Fibroblast of lung (primary cell): ENCODE results near the gene DCDC2. TPM values are rescaled to one million over a fixed set of nuclear protein-coding genes. Genes with fewer than 3 reads are reported as not detected.
"Not testable (repeated sequence)": the region's sequence is repeated elsewhere in the genome, so short reads cannot be mapped to it uniquely, and the experiment has no call there.

Source experiments
- DNase-seq, 2 donors: peaks; one replicate each; pipeline versions ENCODE4 v3.0.0 to v3.0.0-alpha.2; 2010; ENCODE audit warnings: low read depth in 2 of 2
- H2AFZ ChIP-seq: 2 replicates; pipeline ENCODE4 v1.5.1; 2012; ENCODE audit warnings: low read length, control low read depth, inconsistent platforms
- H3K27ac ChIP-seq: 2 replicates; pipeline ENCODE4 v1.5.1; 2011; ENCODE audit warnings: low read length, control low read depth; ENCODE audit not compliant: insufficient read depth
- H3K27me3 ChIP-seq: 2 replicates; pipeline ENCODE4 v1.5.1; 2011; ENCODE audit warnings: mild to moderate bottlenecking, low read length; ENCODE audit not compliant: control insufficient read depth, insufficient read depth
- H3K36me3 ChIP-seq: 2 replicates; pipeline ENCODE4 v1.5.1; 2011; ENCODE audit warnings: low read length; ENCODE audit not compliant: control insufficient read depth, insufficient read depth
- H3K4me1 ChIP-seq: 2 replicates; pipeline ENCODE4 v1.5.1; 2011; ENCODE audit warnings: low read length; ENCODE audit not compliant: control insufficient read depth, insufficient read depth; ENCODE audit errors: extremely low read depth
- H3K4me2 ChIP-seq: 2 replicates; pipeline ENCODE4 v1.5.1; 2011; ENCODE audit warnings: low read length, control low read depth; ENCODE audit not compliant: insufficient read depth; ENCODE audit errors: extremely low read depth
- H3K4me3 ChIP-seq, 4 experiments: fragments of 200-600 bp in 1 of 4; sonication (generic) in 1 of 4; replicated peaks in 1 of 4; 2 replicates each; pipeline ENCODE4 v1.5.1; 2011 to 2016; ENCODE audit warnings: low read length in 4 of 4, low read depth in 3 of 4, mild to moderate bottlenecking in 3 of 4, control low read depth in 2 of 4, inconsistent platforms in 1 of 4, mixed read lengths in 1 of 4; ENCODE audit not compliant: insufficient read depth in 1 of 4; ENCODE audit errors: control extremely low read depth in 1 of 4
- H3K79me2 ChIP-seq: 2 replicates; pipeline ENCODE4 v1.5.1; 2012; ENCODE audit warnings: mild to moderate bottlenecking, low read length, inconsistent platforms; ENCODE audit not compliant: control insufficient read depth, insufficient read depth
- H3K9ac ChIP-seq: 2 replicates; pipeline ENCODE4 v1.5.1; 2011; ENCODE audit warnings: mild to moderate bottlenecking, low read length, control low read depth; ENCODE audit not compliant: insufficient read depth
- H3K9me3 ChIP-seq: 2 replicates; pipeline ENCODE4 v1.5.1; 2012; ENCODE audit warnings: low read depth, low read length; ENCODE audit not compliant: control insufficient read depth, insufficient read depth
- H4K20me1 ChIP-seq: 2 replicates; pipeline ENCODE4 v1.5.1; 2011; ENCODE audit warnings: low read length; ENCODE audit not compliant: control insufficient read depth, insufficient read depth; ENCODE audit errors: extremely low read depth
- EZH2 ChIP-seq: IDR thresholded peaks from 2 replicates; pipeline ENCODE4 v1.5.1; 2012; ENCODE audit warnings: low read length, control low read depth, mild to moderate bottlenecking; ENCODE audit errors: missing control alignments
- polyA plus RNA-seq, 2 donors: library from polyadenylated mRNA; depleted of rRNA in 1 of 2; stranded (reverse) in 1 of 2; unstranded in 1 of 2; fragments of >200 nt; gene quantifications; 2 replicates each; pipeline ENCODE4 v1.2.1, GENCODE V29; 2011 to 2012; ENCODE audit warnings: missing spikeins in 1 of 2
- total RNA-seq: library from RNA; depleted of rRNA; stranded (reverse); fragments of >200 nt; gene quantifications from 2 replicates; pipeline ENCODE4 v1.2.1, GENCODE V29; 2014
- TF ChIP-seq, protein P1 (sequence below), 2 donors: IDR thresholded peaks in 1 of 2; conservative IDR thresholded peaks in 1 of 2; 1 replicate in 1 of 2; 2 replicates in 1 of 2; pipeline ENCODE4 v1.5.1; 2011 to 2012; ENCODE audit warnings: low read length in 2 of 2, control low read depth in 1 of 2, inconsistent platforms in 1 of 2, low read depth in 1 of 2, mild to moderate bottlenecking in 1 of 2

The DCDC2 gene
- total and polyA plus RNA-seq, 2 donors (not counting 1 experiment from before 2014, with no cell fraction given), result 0.01 TPM; not detected in 1

DNA sequence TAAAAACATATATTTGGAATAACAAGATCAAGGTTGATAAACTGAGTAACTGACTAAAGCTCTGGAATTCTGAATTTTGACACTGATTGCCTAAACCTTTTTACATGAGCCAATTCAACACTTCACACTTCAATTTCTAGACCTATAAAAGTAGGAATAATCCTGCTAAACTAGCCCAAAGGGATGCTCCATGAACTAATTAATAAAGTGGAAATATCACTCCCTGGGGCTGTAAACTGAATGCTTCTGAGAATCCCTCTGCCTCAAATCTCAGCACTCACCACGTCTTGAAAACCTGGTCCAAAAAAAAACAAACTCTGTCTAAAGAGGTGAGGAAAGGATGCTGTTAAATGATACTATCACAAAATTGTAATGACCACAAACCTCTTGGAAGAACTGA is 50.9 kb downstream of the DCDC2 start:
- H3K9ac ChIP-seq, result no peak overlapping the region
- no peak overlapping the region for H3K27ac ChIP-seq
- DNase-seq, result no peak
- TF ChIP-seq EZH2, result no peak
- TF ChIP-seq, protein P1, sequence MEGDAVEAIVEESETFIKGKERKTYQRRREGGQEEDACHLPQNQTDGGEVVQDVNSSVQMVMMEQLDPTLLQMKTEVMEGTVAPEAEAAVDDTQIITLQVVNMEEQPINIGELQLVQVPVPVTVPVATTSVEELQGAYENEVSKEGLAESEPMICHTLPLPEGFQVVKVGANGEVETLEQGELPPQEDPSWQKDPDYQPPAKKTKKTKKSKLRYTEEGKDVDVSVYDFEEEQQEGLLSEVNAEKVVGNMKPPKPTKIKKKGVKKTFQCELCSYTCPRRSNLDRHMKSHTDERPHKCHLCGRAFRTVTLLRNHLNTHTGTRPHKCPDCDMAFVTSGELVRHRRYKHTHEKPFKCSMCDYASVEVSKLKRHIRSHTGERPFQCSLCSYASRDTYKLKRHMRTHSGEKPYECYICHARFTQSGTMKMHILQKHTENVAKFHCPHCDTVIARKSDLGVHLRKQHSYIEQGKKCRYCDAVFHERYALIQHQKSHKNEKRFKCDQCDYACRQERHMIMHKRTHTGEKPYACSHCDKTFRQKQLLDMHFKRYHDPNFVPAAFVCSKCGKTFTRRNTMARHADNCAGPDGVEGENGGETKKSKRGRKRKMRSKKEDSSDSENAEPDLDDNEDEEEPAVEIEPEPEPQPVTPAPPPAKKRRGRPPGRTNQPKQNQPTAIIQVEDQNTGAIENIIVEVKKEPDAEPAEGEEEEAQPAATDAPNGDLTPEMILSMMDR (conservative IDR thresholded peaks at IDR 0.05 in 1 of 2, IDR thresholded peaks at IDR 0.05 in 1 of 2; ENCODE audit: low read depth in 1 of 2, low read length in 2 of 2), result no peak
- no peak overlapping the region for H3K4me2 ChIP-seq
- H3K9me3 ChIP-seq, result no peaks in the 10 kb centered on the region
- H3K4me1 ChIP-seq, result no peaks in the 10 kb centered on the region
- H2AFZ ChIP-seq, result no peak overlapping the region
- H3K27me3 ChIP-seq, result no peaks in the 10 kb centered on the region
- H3K4me3 ChIP-seq, result no peak overlapping the region
- no peaks in the 10 kb centered on the region for H3K36me3 ChIP-seq
- no peaks in the 10 kb centered on the region for H3K79me2 ChIP-seq
- no peaks in the 10 kb centered on the region for H4K20me1 ChIP-seq

DNA sequence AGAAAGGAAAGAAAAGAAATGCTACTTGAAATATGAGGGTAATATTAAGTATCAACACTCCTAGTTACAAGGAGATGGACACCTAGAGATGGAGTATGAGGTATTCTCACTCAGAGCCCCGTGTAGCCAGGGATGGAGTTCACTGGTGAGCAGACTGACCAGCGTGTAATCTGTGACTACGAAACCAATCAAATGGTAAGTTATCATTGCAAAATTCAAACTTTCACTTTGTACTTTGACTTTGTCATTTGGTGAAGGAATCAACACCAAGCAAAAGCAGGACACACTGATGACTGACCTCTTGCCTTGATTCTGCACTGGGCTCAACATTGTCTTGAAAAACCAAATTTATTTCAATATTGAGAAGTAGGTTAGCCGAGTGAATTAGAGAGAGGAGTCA is 51.8 kb downstream of the DCDC2 start:
- no peaks in the 10 kb centered on the region for H3K79me2 ChIP-seq
- no peak overlapping the region for H2AFZ ChIP-seq
- no peaks in the 10 kb centered on the region for H4K20me1 ChIP-seq
- no peaks in the 10 kb centered on the region for H3K27me3 ChIP-seq
- no peak overlapping the region for H3K4me3 ChIP-seq
- H3K27ac ChIP-seq, result no peak overlapping the region
- no peak overlapping the region for H3K4me2 ChIP-seq
- H3K9me3 ChIP-seq, result no peaks in the 10 kb centered on the region
- H3K9ac ChIP-seq, result no peak overlapping the region
- TF ChIP-seq, protein P1 (conservative IDR thresholded peaks at IDR 0.05 in 1 of 2, IDR thresholded peaks at IDR 0.05 in 1 of 2; ENCODE audit: low read depth in 1 of 2, low read length in 2 of 2), result no peak
- TF ChIP-seq EZH2, result no peak
- no peaks in the 10 kb centered on the region for H3K36me3 ChIP-seq
- no peaks in the 10 kb centered on the region for H3K4me1 ChIP-seq
- DNase-seq, result no peak

DNA sequence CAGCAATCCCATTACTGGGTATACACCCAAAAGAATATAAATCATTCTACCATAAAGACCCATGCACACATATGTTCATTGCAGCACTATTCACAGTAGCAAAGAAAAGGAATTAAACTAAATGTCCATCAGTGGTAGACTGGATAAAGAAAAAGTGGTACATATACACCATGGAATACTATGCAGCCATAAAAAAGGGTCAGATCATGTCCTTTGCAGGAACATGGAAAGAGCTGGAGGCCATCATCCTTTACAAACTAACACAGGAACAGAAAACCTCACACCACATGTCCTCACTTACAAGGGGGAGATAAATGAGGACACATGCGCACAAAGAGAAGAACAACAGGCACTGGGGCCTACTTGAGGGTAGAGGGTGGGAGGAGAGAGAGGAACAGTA is 60.9 kb downstream of the DCDC2 start:
- TF ChIP-seq, protein P1 (conservative IDR thresholded peaks at IDR 0.05 in 1 of 2, IDR thresholded peaks at IDR 0.05 in 1 of 2; ENCODE audit: low read depth in 1 of 2, low read length in 2 of 2), result no peak
- no peak for TF ChIP-seq EZH2
- H3K27ac ChIP-seq, result no peak overlapping the region

DNA sequence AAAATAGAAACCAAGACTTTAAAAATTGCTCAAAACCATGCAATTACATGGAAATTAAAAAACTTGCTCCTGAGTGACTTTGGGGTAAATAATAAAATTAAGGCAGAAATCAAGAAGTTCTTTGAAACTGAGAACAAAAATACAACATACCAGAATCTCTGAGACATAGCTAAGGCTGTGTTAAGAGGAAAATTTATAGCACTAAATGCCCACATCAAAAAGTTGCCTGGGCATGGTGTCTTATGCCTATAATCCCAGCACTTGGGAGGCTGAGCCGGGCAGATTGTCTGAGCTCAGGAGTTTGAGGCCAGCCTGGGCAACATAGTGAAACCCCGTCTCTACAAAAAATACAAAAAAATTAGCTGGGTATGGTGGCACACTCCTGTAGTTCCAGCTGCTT is 64.0 kb downstream of the DCDC2 start:
- H3K9ac ChIP-seq, H3K9me3 ChIP-seq, H3K4me2 ChIP-seq, H4K20me1 ChIP-seq, H3K79me2 ChIP-seq, H3K36me3 ChIP-seq, H3K4me3 ChIP-seq, H2AFZ ChIP-seq, DNase-seq, H3K27me3 ChIP-seq, H3K27ac ChIP-seq, H3K4me1 ChIP-seq: not testable (repeated sequence)

More for the DNA sequence above, 60.9 kb downstream of the DCDC2 start:
- H4K20me1 ChIP-seq, result no peaks in the 10 kb centered on the region
- H3K4me2 ChIP-seq, result no peak overlapping the region
- H3K79me2 ChIP-seq, result no peaks in the 10 kb centered on the region
- no peak overlapping the region for H3K9ac ChIP-seq
- H3K9me3 ChIP-seq, result no peaks in the 10 kb centered on the region
- H2AFZ ChIP-seq, result no peak overlapping the region
- H3K4me1 ChIP-seq, result no peaks in the 10 kb centered on the region
- no peak overlapping the region for H3K4me3 ChIP-seq
- H3K36me3 ChIP-seq, result no peaks in the 10 kb centered on the region
- no peak for DNase-seq
- H3K27me3 ChIP-seq, result no peaks in the 10 kb centered on the region
